GM18870 (cell line): ENCODE results near the gene SPTSSB.
A peak's percentile ranks its signal among the peaks of the same experiment; 100 is the strongest.

Experiments
- ATAC-seq: cut with Tn5 transposase; IDR thresholded peaks from one replicate; pipeline ENCODE4 v1.9.1; 2021; ENCODE audit warnings: moderate library complexity; ENCODE audit not compliant: unreplicated experiment

Gene SPTSSB

DNA sequence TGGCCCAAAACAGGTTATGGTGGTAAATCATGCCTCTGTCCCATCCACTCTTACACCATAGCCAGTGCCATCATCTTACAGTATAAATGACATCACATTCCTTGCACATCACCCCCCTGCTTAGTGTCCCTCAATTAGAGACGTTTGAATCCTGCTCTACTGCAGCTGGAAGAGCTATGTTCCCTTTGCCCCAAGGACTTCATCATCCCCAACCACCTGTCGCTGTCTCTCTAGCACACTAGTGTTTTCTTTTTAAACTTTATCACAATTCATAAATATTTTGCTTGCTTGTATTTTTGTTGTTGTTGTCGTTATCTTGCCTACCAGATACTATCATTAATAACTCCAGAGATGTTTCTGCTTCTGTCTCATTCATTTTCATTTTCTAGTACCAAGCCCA is 28.7 kb downstream of the SPTSSB start:
- ATAC-seq: no peak

DNA sequence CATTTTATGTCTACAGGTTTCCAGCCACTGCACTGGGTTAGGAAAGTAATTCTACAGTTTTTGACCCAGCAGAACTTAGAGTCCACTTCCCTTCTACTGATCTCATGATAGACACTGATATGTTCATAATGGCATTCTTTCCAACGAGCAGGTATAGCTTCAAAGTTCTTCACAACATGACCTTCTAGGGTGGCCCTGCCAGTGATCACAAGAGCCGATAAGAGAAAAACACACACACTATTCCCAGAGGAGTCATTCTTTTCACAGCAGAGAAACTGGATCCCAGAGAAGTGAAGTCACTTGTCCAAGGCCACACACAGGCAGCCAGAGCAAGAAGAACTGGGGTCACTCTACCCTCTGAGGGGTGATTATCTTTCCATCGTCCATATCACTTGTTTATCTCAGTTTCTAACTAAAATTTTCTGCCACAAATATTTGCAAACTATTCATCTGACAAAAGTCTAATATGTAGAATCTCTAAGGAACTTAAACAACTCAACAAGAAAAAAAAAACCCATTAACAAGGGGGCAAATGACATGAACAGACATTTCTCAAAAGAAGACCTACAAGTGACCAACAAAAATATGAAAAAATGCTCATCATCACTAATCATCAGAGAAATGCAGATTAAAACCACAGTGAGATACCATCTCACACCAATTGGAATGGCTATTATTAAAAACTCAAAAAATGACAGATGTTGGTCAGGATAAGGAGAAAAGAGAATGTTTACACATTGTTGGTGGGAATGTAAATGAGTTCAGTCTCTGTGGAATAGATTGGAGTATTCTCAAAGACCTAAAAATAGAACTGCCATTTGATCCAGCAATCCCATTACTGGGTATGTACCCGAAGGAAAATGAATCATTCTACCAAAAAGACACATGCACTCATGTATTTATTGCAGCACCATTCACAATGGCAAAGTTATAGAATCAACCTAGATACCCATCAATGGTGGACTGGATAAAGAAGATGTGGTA is 31.5 kb downstream of the SPTSSB start:
- no peak for ATAC-seq

DNA sequence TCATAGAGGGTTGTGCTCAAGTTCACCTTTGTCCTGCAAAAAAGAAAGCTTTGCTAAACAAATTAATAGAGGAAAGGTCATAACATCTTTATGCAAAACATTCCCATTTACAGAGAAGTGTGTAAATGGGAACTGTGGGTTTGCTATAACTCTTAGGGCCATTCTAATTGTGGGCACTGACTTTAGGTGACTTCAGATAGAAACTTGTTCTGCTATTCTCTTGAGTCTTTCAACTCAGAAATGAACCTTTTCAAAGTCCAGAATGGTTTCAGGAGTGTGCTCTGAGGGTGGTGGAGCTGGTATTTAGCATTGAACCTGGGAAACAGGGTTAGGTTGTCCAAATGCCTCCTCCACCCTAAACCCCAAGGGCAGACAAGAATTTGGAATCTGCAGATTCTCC is 34.0 kb downstream of the SPTSSB start:
- peak; percentile 56 for ATAC-seq

DNA sequence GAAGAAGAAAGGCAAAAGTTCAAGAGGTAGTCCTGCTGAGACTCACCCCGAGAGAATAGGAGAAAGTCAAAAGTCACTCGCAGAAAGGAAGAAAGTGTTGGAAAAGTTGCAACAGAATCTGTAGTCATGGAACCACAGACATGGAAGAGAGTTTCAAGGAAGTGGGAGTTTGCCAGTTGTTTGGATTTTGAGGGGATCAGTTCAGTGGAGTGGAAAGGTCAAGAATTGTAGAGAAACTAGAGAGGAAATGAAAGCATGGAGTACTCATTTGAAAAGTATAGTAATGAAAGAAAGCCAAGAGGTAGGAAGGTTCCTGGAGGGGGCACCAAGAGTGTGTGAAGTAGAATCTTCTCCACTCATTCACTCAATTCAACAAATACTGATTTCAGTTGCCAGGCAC is 34.7 kb downstream of the SPTSSB start:
- ATAC-seq: peak; percentile 61

DNA sequence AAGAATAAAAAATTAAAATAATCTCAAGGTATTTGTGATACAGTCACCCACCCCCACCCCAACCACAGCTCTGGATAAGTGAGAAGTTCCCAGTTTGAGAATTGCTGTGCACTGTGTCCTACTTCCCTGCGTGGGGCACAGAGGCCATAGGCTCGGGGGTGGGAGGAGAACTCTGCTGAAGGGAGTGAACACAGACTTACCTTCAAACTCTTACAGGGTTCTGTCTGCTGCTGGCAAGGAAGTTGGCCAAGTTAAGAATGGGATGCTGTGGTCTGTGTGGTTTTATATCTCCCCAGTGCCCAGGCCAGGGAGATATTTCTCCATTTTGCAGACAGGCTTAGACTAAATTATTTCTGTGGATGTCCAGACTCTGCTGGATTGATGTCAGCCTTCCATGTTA is 37.6 kb downstream of the SPTSSB start:
- no peak for ATAC-seq

DNA sequence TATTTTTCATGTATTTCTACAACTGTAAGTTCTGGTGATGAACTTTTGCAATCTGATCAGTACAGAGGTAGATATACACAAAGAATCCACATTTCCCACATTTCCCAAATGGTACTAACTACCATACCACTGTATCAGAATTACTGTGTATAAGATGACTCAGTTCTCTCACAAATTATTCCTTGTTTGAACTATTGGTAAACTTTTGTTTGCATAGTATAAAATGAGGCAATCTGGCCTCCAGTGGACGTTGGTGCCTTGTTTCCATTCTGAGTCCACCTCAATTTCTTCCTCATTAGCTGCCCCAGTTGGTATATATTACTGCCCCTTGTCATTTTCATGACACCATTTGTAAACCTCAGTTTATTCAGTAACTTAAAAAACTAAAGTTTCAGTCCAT is 38.5 kb downstream of the SPTSSB start:
- ATAC-seq: no peak

DNA sequence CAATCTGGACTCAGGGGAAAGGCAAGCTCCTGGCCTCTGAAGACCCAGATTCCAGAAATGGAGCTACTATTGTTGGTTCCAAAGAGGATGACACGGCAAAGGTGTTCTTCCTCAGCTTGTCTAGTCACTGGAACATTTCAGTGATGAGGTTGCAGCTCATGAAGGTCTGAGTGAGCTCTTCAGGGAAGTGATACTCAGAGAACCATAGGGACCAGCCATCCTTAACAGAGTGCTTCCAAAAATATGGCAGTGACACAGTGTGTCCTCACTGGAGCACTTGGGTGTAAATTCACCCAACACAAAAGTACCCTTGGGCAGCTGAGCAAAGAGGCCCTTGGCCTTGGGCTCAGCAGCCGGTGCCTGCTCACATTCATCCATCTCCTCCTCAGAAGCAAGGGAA is 46.3 kb downstream of the SPTSSB start:
- no peak for ATAC-seq

DNA sequence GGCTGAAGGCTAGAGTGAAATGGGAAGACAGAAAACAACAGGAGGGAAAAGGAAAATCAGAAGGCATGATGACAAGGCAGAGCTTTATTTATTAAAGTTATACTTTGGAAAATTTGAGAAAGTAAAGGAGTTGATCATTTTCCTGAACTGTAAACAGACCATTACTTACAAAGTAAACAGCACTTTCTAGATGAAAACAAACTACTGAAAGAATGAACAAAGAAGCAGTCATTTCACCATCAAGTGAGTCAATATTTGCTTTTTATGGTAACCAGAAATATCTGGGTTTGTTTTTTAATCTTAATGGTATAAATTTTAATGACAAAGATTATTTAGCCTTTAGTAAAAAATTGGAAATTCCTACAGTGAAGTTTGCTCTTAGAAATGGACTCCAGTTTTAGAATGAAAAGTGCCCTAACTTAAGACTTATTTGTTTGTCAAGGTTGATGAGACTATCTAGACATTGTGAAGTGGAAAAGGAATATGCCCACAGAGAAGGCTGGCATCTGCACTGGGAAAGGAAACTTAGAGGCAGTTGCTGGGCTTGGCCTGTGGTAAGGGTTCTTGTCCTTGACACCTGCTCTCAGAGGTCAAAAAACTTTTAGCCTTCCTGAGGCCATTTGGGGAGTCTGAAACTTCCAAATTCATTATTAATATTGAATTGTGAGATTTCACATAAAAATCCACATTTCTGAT is 47.2 kb downstream of the SPTSSB start:
- no peak for ATAC-seq

DNA sequence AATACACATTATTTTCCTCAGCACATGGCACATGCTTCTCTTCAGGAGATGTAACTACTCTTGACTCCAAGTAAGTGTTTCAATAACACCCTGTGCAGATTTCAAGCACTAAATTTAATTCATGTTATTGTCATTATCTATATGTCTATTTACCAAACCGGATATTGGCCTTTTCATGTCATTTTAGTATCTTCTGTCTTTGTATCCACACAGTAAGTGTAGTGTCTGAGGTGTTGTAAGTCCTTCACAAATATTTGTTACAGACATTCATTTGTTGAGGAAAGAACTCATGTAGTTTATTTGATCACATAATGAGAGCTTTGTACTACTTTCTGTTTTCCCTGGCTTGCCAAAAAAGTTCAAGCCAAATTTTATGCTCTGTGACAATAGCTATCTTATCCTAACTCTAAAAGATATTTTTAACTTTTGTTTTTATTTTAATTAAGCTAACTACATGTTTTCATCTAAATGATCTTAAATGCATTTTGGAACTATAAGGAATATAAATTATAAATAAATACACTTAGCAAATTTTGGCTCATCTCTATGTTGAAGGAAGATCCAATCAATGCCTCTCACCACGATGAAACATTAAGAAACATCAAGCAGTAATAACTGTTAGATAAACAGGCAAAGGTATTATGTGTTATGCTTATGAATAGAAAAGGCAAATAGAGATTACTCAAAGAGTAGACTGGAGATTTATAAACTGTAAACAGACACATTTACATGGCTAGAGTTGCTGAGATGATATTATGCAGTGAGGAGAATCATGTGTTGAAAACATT is 48.3 kb downstream of the SPTSSB start:
- no peak for ATAC-seq

DNA sequence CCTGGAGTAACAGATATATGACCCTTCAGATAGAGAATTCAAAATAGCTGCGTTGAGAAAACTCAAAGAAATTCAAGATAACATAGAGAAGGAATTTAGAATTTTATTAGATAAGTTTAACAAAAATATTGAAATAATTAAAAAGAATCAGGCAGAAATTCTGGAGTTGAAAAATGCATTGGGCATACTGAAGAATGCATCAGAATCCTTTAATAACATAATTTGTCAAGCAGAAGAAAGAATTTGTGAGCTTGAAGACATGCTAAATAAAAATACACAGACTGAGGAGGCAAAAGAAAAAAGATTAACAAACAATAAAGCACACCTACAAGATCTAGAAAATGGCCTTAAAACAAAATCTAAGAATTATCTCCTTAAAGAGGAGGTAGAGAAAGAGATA is 50.5 kb downstream of the SPTSSB start:
- ATAC-seq: no peak

DNA sequence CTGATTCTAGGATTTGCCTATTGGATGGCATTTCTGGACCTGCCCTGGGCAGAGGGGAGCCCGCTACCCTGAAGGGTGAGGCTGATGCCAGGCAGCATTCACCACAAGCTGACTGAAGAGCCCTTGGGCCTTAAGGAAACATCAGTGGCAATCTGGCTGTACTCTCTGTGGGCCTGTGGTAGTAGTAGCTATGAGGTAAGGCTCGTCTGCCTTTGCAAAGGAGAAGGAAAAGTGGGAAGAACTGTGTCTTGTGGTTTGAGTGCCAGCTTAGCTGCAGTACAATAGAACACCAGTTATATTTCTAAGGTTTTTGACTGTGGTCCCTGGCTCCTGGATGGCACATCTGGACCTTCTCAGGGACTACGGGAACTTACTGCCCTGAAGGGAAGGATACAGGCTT is 51.5 kb downstream of the SPTSSB start:
- no peak for ATAC-seq

DNA sequence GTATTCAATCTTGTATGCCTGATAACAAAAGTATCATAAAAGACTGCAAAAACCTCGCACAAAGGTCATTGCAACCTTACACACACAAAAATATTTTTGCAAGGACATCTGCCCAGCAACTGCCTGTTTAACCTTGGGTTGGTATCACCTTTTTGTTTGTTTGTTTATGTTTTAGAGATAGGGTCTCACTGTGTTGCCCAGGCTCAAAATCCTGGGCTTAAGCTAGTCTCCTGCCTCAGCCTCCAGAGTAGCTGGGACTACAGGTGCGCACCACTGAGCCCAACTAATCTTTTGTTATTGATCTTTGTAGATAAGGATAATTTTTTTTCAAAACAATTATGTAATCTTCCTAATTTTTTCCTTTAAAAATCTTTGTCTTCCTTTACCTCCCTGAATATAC is 54.2 kb downstream of the SPTSSB start:
- no peak for ATAC-seq

DNA sequence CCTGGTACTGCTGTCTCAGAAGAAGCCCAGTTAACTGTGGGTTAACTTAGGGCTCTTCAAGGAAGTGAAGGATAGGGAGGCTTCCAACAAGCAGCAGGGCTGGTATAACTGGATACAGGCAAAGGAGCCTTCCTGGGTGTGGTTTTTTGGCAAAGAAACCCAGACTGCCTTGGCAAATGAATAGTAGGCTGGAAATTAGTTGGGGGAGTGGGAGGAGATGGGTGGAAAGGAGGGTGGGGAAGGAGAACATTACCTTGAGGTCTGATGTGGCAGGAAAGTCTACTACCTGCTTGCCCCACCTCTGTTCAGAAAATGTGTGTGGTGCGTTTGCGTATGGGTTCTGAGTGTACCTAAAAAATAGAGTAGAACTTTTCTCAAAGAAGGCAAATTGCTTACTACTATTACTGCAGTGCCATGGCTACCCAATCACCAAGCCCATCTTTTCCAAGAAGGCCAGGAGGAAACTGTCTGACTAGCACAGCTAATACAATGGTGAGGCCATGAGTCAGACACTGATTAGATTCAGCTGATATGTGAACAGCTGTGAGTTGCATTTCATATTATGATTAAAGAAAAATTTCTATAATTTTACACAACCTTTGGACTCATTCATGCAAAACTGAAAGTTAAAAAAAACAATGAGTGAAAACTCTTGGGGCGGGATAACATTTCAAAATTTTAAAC is 55.2 kb downstream of the SPTSSB start:
- no peak for ATAC-seq

DNA sequence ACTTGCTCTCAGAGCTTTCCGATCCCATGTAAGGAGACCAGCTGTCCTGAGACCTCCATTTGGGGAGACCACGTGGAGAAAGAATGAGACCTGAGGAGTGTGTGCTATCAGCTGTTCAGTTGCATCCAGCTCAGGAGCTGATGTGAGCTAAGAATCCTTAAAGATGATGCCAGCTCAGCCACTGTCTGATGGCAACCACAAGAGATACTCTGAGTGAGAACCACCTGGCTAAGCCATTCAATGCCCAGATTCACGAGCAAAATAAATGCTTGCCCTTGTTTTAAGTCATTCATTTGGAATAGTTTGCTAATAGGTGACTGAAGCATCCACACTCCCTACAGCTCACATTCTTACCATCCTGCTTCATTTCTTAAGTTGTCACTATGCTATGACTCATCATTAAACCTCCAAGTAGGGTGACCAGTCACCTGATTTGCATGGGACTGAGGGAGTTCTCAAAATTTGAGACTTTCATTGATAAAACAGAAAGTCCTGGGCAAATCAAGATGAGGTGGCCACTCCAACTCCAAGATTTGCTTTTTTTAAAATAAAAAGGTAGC is 56.4 kb downstream of the SPTSSB start:
- ATAC-seq: peak; percentile 74

DNA sequence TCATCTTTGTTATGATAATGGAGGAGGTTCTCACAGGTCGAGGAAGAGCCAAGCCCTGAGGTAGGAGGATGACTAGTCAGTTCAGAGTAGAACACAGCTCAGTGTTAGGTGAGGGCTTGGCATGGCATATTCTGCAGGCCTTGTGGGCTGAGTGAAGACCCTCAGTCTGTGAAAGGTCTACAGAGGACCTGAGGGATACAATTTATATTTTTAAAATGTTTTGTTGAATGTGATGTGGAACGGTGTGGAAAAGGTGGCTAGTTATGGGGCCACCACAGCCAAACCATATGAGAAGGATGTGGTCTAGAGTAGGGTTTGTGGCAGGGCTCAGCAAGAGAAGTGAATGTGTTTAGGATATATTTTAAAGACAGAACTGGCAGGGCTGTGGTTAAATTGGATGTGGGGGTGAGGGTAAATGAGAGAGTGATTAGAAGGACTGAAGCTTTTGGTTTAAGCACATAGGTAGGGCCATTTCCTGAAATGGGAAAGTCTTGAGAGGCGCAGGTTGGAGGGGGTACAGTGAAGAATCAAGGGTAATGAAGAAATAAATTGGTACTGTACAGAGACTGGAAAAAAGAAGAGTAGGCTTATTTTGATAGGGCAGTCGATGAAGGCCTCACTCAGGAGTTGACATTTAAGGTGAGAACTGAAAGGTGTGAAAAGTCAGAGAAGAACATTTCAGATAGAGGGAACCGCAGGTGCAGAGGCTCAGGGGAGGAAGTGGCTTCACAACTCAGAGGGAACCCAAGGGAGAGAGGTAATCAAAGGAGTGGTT is 60.5 kb downstream of the SPTSSB start:
- ATAC-seq: peak; percentile 79

DNA sequence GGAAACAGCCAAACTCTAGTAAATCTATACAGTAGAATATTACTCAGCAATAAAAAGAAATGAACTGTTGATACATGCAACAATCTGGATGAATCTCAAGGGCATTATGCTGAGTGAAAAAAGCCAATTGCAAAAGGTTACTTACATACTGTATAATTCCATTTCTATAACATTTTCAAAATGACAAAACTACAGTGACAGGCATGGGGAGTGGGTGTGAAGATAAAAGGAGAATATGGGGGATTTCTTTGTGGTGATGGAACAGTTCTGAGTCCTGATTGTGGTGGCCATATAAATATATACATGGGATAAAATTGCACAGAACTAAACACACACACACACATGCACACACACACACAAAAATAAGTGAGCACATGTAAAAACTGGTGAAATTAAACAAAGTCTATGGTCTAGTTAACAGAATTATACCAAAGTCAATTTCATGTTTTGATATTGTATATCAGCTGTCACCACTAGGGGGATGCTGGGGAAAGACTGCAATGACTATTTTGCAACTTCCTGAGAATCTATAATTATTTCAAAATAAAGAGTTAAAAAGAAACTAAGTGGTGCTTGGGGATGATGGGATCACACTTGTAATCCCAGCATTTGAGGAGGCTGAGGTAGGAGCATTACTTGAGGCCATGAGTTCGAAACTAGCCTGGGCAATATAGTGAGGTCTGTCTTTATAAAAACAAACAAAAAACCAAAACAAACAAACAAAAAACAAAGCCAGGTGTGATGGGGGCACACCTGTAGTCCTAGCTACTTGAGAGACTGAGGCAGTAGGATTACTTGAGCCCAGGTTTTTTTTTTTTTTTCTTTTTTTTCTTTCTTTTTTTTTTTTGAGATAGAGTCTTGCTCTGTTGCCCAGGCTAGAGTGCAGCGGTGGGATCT is 66.0 kb downstream of the SPTSSB start:
- peak; percentile 50 for ATAC-seq

DNA sequence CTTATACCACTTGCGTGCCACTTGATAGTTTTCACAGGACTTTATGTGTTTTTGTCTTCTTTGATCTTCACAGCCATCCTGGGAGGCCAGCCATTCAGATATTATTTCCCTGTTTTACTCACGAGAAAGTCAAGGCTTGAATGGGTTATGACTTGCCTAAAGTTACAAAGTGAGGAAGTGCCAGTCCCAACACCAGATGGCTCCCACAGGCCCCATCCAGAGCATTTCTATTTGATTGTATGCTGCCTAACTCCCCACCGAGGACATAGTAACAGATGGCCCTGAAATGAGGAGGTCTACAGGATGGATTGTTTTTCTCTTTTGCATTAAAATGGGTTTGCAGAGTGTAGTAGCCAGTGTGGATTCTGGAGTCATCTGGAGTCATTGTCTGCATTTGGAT is 74.5 kb downstream of the SPTSSB start:
- no peak for ATAC-seq

DNA sequence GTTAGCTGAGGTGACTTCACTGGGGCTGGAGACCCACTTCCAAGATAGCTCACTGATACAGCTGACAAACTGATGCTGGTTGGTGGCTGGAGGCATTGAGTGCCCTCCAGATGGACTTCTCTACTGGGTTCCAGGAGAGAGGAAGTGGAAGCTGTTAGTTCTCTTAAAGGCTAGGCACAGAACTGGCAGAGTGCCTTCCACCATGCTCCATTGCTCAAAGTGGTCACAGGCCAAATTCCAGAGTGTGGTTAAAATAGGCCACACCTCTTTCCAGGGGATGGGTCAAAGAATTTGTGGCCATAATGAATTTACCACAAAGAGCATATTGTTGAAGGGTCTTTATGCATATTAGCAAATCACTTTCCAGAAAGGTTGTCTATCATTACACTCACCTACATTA is 76.0 kb downstream of the SPTSSB start:
- no peak for ATAC-seq
